Measurements from ENCODE around the gene GREM2.

DNA sequence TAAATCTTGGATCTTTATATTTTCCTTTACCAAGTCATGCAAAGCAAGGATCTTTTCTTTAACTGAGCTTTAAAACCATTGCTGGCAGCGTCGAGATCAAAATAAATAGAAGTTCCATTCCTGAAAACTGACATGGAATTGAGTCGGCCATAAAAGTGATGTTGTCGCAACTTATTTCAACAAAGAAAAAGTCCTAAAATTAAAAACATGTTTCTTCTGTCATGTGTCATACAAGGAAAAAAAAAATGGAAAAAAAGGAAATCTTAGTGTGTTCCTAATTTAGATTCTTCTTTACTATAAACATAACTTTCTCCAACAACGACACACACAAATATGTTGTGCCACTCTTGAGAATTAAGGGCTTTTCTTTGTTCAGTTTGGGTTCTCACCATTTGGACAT lies 34.9 kb downstream of the GREM2 start:
- no peak for TF ChIP-seq CTCF (conservative IDR thresholded peaks at IDR 0.05; ENCODE audit: low read length)
- no peak for TF ChIP-seq EZH2phosphoT487 (IDR thresholded peaks at IDR 0.05; ENCODE audit: borderline replicate concordance)

All from Loucy (cell line).